ENCODE measurements around the gene KIF5B.

DNA sequence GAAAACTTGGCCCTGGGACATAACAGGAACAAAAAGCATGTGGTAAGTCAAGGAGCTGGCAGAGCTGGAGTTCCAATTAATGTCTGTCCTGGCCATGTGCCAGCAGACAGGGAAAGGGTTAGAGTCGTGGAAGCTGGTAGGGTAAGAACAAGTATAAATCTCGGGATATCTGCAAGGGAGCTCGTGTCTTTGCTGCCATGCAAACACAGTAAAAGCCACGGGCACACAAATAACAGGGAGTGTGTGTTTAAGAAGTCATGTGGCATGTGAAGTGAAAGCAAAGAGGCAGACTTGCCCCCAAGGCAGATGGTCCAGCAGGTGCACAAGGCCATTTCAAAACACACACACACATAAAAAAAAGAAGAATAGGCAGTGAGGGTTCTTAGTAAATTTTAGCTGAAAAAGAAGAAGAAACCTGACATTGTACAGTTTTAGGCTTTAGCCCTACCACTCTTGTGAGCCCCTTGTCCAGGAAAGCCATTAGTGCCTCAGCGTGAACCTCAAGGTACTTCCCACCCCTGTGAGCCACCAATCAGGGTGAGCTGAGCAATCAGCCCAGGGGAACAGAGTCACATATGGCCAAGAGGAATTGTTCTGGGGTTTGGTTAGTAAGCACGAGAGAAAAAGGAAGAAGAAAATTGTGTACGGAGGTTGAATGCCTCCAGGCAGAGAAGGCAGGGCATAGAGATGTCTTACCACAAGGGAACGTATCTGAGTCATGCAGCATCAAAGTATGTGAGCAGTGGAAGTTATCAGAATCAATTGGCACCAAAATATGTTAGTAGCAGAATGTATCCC lies 94.7 kb downstream of the KIF5B start:
- TF ChIP-seq GATA3 (IDR thresholded peaks at IDR 0.05; ENCODE audit: low read depth, low read length) (no peak), GATA2 (IDR thresholded peaks at IDR 0.05; ENCODE audit: low read depth, low read length) (no peak)

All from SH-SY5Y (cell line).